Measurements from ENCODE around the gene COPS9. TPM values are rescaled to one million over a fixed set of nuclear protein-coding genes. Genes with fewer than 3 reads are reported as not detected.

Gene COPS9
- total RNA-seq, 2 experiments from 2014 or later: 87.1 to 89.5 TPM

DNA sequence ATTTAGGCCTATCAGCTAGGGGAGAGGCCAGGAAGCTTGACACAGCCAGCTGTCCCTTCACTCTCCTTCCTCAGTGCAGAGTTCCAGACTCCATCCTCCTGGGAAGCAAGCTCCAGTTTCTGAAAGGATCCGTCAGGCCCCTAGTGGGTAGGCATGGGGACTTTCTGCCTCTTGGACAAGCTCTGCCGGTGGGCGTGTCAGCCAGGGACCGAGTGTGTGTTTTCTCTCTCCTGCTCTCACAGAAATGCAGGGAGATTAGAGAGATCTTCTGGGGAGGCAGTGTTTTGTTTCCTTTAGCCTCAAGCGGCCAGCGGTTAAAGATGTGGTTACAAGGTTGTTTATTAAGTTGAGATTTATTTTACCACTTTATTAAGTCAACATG is 34.2 kb upstream of the COPS9 start:
- no peak overlapping the region for H3K4me3 Mint-ChIP-seq
- H3K36me3 Mint-ChIP-seq: no peaks in the 10 kb centered on the region
- H3K27me3 Mint-ChIP-seq: peaks cover 2% of the 10 kb centered on the region
- no peak for ATAC-seq (ENCODE audit: low read depth)
- H3K4me1 Mint-ChIP-seq: no peaks in the 10 kb centered on the region
- no peak for DNase-seq
- POLR2A ChIA-PET: no interaction called here
- no peak overlapping the region for H3K27ac Mint-ChIP-seq
- H3K9me3 Mint-ChIP-seq: peaks cover 2% of the 10 kb centered on the region

DNA sequence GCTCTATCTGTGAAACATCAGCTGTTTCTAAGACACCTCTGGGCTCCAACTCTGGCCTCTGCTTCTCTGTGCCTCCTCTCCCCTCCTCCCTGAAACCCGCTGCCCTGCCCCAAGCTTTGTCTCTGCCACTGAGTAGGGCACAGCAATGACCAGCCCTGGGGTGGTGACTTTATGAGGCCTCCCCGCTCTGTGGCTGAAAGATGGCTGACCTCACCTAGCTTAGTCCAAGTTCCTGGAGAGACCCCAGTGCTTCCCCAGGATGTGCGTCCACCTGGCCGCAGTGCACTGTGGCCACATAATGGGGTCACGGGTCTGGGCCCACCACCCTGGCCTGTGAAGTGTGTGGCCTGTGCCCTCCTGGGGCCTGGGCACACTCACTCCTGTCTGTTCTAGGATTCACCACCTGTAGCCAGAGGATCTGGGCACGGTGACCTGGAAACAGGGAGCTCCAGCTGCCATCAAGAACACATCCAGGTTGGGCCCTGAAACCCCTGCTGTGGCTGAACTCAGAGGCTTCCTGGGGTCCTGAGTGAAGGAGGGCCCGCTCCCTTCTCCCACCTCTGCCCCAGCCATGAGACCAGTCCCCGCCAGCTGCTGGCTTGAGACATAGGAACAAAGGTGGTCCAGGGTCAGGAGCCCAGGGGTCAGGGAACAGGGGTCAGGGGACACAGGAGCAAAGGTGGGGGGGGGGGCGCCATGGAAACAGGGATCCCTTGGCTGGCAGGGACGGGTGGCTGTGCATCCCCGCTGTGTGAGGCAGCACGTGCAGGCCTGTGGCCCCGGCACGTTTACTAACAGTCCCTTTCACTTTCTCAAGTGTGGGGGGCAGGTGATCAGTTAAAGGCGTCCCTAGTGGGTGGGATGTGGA is 33.6 kb upstream of the COPS9 start:
- Mint-ChIP-seq H3K27me3 (no peaks in the 10 kb centered on the region), H3K9me3 (peaks cover 3% of the 10 kb centered on the region), H3K4me1 (no peaks in the 10 kb centered on the region), H3K4me3 (no peak overlapping the region), H3K36me3 (no peaks in the 10 kb centered on the region), H3K27ac (no peak overlapping the region)
- no peak for DNase-seq
- POLR2A ChIA-PET: no interaction called here
- no peak for ATAC-seq (ENCODE audit: low read depth)

DNA sequence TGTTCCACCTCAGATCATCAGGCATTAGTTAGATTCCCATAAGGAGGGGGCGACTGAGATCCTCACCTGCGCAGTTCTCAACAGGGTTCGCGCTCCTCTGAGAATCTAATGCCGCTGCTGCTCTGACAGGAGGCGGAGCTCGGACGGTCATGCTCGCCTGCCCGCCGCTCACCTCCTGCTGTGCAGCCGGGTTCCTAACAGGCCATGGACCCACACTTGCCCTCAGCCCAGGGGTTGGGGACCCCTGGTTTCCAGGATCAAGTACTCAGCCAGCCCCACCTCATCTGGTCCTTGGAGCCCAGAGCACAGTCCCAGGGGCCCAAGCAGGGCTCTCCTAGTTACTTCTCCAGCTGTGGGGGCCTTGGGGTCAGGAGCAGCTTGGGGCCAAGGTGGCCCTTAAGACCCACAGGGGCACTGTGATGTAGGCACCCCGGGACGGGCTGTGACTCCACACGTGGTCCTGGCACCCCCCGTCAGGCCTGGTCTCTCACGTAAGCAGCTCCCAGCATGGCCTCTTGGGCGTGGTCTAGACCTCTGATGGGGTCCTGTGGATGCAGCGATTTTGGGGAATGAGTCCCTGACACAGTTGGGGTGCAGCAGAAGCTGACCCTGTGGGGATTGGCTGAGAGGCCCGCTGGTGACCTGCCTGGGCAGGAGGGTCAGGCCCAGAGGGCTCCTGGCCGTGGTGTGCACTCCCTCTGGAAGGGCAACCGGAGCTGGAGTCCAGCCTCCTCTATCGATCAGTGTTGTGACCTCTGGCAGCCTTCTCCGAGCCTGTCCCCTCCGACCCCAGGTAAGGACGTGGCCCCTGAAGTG is 32.6 kb upstream of the COPS9 start:
- peaks cover 9% of the 10 kb centered on the region for H3K9me3 Mint-ChIP-seq
- H3K4me3 Mint-ChIP-seq: no peak overlapping the region
- H3K36me3 Mint-ChIP-seq: no peaks in the 10 kb centered on the region
- H3K4me1 Mint-ChIP-seq: no peaks in the 10 kb centered on the region
- ATAC-seq (ENCODE audit: low read depth) (no peak), DNase-seq (no peak)
- no peak overlapping the region for H3K27ac Mint-ChIP-seq
- POLR2A ChIA-PET: no interaction called here
- H3K27me3 Mint-ChIP-seq: no peaks in the 10 kb centered on the region

DNA sequence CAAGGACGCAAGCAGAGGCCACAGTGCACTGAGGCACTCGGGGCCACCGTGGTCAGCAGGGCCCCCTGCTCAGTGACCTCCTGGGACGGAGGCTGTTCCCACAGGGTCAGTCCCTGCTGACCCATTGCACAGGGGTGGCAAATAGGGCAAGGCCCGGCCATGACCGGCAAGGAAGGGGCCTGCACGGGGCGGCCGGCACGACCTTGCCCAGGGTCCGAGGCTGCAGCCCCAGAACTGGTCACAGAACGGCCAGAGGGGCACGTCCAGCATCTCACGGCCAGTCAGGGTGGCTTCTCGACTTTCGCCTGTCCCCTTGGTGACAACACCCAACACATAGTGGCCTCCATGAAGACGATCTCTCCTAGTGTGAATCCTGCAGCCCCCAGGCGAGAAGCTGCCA is 31.9 kb upstream of the COPS9 start:
- Mint-ChIP-seq H3K27me3 (no peaks in the 10 kb centered on the region), H3K9me3 (peaks cover 9% of the 10 kb centered on the region), H3K27ac (no peak overlapping the region), H3K36me3 (no peaks in the 10 kb centered on the region), H3K4me1 (no peaks in the 10 kb centered on the region), H3K4me3 (no peak overlapping the region)
- no peak for ATAC-seq (ENCODE audit: low read depth)
- no peak for DNase-seq
- POLR2A ChIA-PET: no interaction called here

DNA sequence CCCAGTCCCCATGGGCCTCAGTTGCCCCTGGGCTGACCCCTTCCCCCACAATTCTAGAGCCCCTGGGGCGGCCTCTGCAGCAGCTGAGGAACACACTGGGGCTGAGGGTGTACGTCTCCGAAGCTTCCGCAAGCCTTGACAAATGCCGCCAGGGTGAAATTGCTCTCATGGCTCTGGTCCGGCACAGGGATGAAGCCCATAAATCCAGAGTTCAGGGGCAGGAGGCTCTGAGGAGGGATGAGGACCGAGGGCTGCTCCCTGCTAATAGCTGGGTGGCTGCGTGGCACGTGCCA is 31.4 kb upstream of the COPS9 start:
- peaks cover 9% of the 10 kb centered on the region for H3K9me3 Mint-ChIP-seq
- no peak overlapping the region for H3K4me3 Mint-ChIP-seq
- no peak overlapping the region for H3K27ac Mint-ChIP-seq
- no peak for DNase-seq
- no peaks in the 10 kb centered on the region for H3K4me1 Mint-ChIP-seq
- no peaks in the 10 kb centered on the region for H3K36me3 Mint-ChIP-seq
- POLR2A ChIA-PET: no interaction called here
- H3K27me3 Mint-ChIP-seq: no peaks in the 10 kb centered on the region
- no peak for ATAC-seq (ENCODE audit: low read depth)

DNA sequence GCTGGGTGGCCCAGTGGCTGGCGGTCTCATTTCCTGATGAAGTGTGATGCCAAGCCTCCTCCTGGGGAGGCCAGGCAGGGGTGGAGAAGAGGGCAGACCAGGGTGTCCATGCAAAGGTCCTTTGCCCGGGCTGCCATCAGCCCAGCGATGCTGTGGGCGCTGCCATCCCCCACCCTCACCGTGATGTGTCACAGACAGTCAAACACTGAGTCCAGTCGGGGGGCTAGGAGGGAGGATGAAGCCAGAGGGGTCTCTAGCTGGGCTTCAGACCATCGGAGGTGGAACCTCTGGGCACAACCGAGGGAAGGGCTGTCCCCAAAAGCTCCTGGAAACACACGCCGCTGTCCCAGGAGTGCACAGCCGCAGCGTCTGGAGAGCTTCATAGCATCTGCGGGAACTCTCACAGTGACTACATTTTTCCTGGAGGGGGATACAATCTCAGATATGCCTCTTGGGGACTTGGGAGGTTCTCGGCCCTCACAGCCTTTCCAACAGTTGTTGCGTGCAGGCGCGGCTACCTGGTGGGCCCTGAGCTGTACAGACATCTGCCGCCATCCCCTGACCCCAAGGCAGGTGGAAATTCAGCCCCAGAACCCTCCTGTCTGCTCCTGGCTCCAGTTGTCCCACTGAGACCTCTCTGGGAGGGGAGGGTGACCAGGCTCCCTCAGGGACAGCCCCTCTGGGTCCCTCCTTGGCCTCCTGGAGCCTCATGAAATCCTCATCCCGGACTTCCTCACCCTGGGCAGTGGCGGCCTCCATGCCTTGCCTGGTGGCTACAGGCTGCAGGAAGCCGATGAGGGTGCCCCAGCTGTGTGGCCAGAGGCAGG is 30.9 kb upstream of the COPS9 start:
- POLR2A ChIA-PET: no interaction called here
- Mint-ChIP-seq H3K9me3 (peaks cover 9% of the 10 kb centered on the region), H3K27ac (no peak overlapping the region), H3K4me1 (no peaks in the 10 kb centered on the region), H3K4me3 (no peak overlapping the region), H3K36me3 (no peaks in the 10 kb centered on the region), H3K27me3 (no peaks in the 10 kb centered on the region)
- no peak for DNase-seq
- no peak for ATAC-seq (ENCODE audit: low read depth)

- H3K4me1 Mint-ChIP-seq: no peaks in the 10 kb centered on the region
- POLR2A ChIA-PET: no interaction called here
- DNase-seq (no peak), ATAC-seq (ENCODE audit: low read depth) (no peak)
- no peaks in the 10 kb centered on the region for H3K27me3 Mint-ChIP-seq
- H3K4me3 Mint-ChIP-seq: no peak overlapping the region
- H3K9me3 Mint-ChIP-seq: peaks cover 9% of the 10 kb centered on the region
- no peaks in the 10 kb centered on the region for H3K36me3 Mint-ChIP-seq
- H3K27ac Mint-ChIP-seq: no peak overlapping the region
Measured at GRCh38 chr2:240166191-240166590, 30.1 kb upstream of the COPS9 start.

DNA sequence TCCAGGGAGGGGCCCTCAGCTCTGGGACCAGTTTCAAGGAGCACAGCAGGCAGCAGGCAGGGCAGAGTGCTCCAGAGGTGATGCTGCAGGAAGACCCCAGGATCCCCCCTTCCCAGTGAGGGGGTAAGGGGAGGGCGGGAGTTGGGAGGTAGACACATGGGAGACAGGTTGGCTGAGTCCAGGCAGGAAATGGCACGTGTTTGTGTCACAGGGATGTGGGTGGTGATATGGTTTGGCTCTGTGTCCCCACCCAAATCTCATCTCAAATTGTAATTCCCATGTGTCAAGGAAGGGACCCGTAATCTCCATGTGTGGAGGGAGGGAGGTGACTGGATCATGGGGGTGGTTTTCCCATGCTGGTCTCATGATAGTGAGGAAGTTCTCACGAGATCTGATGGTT is 29.6 kb upstream of the COPS9 start:
- DNase-seq: no peak
- POLR2A ChIA-PET: no interaction called here
- Mint-ChIP-seq H3K27ac (no peak overlapping the region), H3K4me1 (no peaks in the 10 kb centered on the region), H3K27me3 (no peaks in the 10 kb centered on the region), H3K4me3 (no peak overlapping the region), H3K36me3 (no peaks in the 10 kb centered on the region), H3K9me3 (peaks cover 9% of the 10 kb centered on the region)
- no peak for ATAC-seq (ENCODE audit: low read depth)

DNA sequence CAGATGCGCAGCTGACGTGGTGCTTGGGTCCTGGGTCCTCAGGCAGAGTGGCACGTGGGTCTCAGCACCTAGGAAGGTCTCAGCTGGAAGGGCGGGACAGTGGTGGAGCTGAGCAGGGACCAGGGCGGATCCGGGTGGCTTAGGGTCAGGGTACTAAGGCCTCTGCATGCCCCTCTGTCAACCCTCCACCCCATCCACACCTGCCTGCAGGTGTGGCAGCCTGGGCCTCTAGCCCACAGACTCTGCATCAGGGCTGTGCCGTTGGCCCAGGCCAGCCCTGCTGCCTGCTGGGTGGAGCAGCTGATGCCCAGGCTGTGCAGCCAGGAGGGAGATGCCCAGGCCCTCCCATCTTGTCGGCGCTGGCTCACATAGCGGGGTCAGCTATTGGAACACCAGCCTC is 28.9 kb upstream of the COPS9 start:
- H3K4me3 Mint-ChIP-seq: no peak overlapping the region
- H3K36me3 Mint-ChIP-seq: no peaks in the 10 kb centered on the region

GRCh38 chr2:240164586-240164985 is 28.5 kb upstream of the COPS9 start:
- no peaks in the 10 kb centered on the region for H3K36me3 Mint-ChIP-seq
- no peak for ATAC-seq (ENCODE audit: low read depth)

More for the DNA sequence above, 28.9 kb upstream of the COPS9 start:
- Mint-ChIP-seq H3K27me3 (no peaks in the 10 kb centered on the region), H3K27ac (no peak overlapping the region), H3K9me3 (peaks cover 9% of the 10 kb centered on the region), H3K4me1 (no peaks in the 10 kb centered on the region)
- ATAC-seq (ENCODE audit: low read depth) (no peak), DNase-seq (no peak)
- POLR2A ChIA-PET: no interaction called here

DNA sequence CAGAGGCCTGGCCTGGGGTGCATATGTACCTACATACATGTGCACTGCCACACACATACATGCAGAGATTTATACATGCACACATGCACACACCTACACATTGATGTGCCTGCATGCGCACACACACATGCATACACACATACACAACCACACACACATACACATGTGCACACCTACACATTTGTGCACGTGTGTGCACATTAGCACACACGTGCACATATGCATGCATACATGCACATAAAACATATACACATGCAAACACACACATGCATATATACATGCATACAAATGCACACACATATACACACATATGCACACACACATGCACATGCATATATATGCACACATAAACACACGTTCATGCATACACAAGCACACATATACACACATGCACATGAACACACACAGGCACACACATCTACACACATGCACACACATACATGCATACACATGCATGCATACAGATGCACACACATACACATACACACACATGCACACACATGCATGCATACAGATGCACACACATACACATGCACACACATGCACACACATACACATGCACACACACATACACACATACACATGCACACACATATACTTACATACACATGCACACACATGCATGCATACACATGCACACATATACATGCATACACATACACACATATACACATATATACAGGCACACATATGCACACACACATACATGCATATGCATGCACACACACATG is 27.9 kb upstream of the COPS9 start:
- Mint-ChIP-seq H3K27ac (no peak overlapping the region), H3K4me3 (no peak overlapping the region), H3K36me3 (no peaks in the 10 kb centered on the region), H3K27me3 (no peaks in the 10 kb centered on the region), H3K9me3 (peaks cover 9% of the 10 kb centered on the region), H3K4me1 (no peaks in the 10 kb centered on the region)
- POLR2A ChIA-PET: no interaction called here
- no peak for DNase-seq
- ATAC-seq (ENCODE audit: low read depth): no peak

More at GRCh38 chr2:240164586-240164985, 28.5 kb upstream of the COPS9 start:
- POLR2A ChIA-PET: no interaction called here
- H3K9me3 Mint-ChIP-seq: peaks cover 9% of the 10 kb centered on the region
- no peaks in the 10 kb centered on the region for H3K4me1 Mint-ChIP-seq
- no peaks in the 10 kb centered on the region for H3K27me3 Mint-ChIP-seq
- no peak overlapping the region for H3K4me3 Mint-ChIP-seq
- no peak for DNase-seq
- no peak overlapping the region for H3K27ac Mint-ChIP-seq

DNA sequence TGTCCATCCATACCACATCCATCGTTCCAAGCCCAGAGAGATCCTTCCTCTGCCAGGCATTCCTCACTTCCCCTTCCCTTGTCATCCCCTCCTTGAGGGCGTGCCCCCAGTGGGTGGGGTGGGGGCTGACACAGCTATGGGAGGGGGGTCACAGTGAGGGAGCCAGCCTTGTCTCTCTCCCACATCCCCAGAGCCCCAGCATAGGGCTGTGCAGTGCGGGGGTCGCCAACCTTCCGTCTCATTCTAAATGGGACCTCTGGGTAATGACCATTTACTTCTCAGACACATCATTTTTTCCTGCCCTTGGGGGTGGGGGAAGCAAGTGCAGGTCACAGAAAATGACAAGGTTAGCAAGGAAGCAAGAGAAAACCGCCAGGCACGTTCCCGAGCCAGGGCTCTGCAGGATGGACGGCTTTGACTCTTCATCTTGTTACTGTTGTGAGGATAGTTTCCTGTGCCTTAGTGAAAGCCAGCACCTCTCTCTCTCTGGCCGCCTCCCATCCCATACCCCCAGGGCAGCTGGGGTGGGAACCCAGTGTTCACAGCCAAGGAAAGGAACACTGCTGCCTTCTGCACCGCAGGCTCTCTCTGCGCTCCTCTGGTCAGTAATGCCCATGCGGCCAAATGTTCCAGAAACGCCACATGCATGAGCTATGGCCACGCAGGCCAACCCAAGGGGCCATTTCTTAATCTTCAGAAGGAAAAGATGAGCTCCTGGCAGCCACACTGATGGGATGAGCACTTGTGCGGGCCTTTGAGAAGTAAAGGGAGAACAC is 27.0 kb upstream of the COPS9 start:
- Mint-ChIP-seq H3K27ac (no peak overlapping the region), H3K9me3 (peaks cover 9% of the 10 kb centered on the region)

More for the DNA sequence above, 27.0 kb upstream of the COPS9 start:
- Mint-ChIP-seq H3K4me1 (no peaks in the 10 kb centered on the region), H3K27me3 (no peaks in the 10 kb centered on the region), H3K4me3 (no peak overlapping the region), H3K36me3 (no peaks in the 10 kb centered on the region)
- no peak for DNase-seq
- ATAC-seq (ENCODE audit: low read depth): no peak
- POLR2A ChIA-PET: no interaction called here
